DMS79 (cell line): Measurements from ENCODE around the gene MRPL23.
"Not testable (repeated sequence)": the region's sequence is repeated elsewhere in the genome, so short reads cannot be mapped to it uniquely, and the experiment has no call there.

Experiments used
- DNase-seq: peaks from one replicate; lab custom pipeline; 2025; lab: John Stamatoyannopoulos, UW

MRPL23 gene

DNA sequence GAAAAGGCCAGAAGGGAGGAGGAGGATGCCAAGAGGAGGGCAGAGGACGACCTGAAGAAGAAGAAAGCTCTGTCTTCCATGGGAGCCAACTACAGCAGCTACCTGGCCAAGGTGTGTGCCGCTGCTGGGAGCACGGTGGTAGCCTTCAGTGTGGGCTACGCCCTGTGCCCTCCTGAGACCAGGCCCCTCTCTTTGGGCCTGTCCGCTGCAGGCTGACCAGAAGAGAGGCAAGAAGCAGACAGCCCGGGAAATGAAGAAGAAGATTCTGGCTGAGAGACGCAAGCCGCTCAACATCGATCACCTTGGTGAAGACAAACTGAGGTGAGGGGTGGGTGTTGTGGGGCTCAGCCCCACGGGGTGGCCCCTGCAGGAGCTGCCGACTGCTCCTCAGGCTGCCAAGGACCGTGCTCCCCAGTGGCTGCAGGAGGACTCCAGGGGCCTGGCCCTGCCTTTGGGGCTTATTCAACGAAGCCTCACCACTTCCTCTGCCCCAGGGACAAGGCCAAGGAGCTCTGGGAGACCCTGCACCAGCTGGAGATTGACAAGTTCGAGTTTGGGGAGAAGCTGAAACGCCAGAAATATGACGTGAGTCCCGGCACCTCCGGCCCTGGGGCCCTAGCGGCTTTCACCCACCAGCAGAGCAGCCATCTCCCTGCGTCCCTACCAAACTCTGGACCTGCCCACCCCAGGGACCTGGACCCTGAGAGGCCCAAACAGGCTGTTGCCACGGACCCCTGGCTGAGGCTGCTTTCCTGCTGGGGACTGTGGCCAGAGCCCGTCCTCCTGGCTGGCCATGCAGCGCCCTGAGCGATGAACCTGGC lies 12.6 kb upstream of the MRPL23 start:
- no peak for DNase-seq

DNA sequence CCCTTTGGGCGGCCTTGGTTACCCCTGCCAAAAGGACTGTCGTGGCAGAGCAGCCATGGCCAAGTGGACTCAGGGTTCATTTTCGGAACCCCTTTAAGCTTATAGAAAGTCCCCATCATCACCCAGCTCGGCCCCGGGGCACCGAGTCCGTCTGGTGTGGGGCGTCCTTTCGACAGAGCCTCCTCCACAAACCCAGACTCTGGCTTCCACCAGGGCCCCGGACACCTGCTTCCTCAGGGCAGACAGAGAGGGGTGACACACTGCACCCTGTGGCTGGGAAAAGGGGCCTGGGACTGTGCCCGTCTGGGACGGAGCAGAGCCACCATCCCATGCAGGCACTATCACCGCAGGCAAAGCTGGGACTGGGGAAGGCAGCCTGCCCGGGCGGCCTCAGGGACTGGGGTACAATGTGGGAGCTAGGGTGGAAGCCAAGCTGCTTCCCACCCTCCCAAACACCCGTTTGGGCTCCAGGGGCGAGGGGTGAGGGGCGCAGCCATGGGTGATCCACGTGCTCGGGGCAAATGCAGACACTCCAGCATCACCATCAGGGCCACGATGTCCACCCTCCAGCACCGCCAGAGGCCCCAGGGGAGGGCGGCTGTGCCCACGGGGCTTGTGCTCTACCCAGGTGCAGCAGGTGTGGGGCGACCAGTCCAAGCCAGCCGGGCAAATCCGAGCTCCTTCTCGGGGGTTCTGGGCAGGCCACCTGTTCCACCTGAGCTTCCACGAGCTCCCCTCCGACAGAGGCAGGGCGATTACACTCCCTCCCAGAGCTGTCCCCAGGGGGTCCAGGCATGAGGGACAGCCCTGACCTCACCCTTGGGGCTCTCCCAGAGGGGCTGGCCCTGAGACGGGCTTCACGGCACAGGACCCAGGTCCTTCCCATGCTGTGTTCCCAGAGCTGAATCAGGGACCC lies 11.7 kb upstream of the MRPL23 start:
- no peak for DNase-seq

DNA sequence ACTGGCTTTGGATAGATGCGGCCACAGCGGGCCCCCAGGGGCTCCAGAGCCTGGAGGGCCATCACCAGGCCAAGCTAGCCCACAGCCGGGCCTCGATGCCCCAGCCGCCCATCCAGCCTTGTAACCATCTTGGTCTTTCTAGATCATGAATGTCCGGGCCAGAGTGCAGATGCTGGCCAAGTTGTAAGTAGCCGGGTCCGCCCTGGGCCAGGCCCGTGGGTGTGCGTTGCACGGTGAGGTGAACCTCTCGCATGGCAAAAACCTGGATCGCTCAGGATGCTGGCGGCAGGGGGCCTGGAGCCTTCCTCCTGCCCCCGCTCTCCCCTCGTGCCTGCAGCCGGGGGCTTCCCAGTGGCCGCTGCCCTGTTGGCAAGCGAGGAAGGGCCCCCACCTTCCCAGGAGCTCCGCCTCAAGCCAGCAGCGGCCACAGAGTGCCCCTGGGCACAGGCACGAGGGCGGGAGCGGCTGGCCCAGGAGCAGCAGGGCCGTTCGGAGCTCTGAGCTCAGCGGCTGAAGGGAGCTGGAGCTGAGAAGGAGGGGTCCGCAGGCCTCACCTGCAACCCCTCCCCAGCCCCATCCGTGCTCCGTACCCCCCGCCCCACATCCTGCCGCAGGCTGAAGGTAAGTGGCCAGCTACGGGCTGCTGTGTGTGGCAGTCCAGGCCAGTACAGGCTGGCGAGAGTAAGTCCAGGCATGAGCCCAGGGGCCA lies 10.9 kb upstream of the MRPL23 start:
- no peak for DNase-seq

DNA sequence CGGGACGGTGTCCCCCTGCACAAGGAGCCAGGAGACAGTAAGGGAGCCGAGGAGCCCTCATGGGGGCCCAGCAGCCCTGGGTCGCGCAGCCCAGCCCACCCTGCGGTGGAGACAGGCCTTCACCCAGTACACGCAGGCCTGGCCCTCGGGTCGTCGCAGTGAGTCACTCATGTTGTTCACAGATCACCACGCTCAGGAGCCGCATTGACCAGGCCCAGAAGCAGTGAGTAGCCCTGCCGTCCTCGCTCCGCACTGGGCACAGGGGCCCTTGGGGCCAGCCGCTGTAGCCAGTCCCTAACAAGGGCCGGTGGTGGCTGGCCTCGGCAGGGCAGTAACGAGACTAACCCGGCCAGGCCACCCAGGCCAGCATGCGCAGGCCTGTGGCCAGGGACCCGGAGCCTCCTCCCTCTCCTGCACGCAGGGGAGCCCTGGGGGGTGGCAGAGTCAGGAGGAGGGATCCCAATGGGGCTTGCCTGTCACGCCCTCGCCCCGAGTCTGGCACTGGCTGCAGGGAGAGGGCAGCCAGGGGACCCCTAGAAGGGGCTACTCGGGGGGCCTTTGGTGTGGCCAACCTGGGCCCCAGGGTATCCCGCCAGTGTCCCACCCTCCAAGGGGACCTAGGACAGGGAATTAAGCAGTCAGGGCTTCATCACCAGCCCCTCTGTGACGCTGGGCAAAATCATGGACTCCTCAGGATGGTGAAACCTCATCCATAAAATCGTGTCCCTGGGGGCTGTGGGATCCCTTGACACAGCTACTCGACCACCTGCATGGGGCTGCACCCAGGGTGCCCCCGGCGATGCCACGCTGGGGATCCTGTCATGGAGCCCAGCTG lies 10.1 kb upstream of the MRPL23 start:
- no peak for DNase-seq

DNA sequence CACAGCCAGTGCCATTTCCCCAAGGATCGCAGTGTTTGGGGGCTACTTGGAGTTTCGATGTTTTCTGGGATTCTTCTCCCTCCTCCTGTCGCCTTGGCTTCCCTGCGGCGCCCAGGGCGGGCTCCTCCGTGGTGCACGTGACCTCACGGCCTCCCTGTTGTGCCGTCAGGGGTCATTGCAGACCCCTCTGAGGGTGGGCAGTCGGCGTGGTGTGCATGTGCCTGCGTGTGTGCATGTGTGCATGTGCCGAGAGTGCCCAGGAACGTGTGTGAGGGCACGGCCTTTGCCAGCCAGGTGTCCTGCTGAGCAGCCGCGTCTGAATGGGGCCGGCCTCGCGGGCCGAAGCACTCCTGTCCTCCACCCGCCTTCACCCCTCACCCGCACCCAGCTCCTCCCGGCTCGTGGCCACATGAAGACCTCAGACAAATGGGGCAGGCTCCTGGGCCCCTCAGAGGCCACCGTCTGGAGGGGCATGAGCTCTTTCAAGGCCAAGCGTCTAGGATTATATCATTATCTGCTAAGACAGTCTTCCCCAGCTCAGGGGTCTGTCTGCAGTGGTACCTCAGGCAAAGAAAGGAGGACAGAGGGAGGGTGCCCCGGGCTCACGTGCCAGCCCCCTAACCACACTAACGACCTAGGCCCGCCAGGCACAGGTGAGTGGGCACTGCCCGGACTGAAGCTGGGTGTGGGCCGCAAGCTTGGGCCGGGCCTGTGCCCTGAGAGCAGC lies 9.4 kb upstream of the MRPL23 start:
- DNase-seq: no peak

DNA sequence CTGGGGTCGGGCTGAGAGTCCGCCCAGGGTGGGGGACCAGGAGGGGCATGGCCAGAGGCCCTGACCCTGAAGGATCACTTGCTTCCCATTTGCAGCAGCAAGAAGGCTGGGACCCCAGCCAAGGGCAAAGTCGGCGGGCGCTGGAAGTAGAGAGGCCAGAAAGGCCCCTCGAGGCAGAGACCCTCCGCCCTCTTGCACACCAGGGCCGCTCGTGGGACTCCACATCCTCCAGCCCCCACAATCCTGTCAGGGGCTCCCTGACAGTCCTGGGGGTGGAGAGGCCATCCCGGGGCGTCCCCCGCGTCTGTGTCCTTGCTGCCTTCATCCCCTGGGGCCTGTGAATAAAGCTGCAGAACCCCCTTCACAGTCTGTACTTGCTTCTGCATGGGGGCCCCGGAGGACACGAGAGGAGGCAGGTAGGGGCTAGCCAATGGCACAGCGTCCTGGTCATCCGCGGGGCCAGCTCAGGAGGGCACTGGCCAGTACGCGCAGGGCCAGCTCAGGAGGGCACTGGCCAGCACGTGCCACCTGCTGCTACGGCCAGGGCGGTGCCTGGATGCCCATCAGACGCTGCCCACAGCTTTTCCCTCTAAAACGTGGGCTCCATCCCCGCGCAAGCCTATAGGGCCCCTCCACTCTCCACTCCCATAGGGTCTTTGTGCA lies 8.7 kb upstream of the MRPL23 start:
- no peak for DNase-seq

DNA sequence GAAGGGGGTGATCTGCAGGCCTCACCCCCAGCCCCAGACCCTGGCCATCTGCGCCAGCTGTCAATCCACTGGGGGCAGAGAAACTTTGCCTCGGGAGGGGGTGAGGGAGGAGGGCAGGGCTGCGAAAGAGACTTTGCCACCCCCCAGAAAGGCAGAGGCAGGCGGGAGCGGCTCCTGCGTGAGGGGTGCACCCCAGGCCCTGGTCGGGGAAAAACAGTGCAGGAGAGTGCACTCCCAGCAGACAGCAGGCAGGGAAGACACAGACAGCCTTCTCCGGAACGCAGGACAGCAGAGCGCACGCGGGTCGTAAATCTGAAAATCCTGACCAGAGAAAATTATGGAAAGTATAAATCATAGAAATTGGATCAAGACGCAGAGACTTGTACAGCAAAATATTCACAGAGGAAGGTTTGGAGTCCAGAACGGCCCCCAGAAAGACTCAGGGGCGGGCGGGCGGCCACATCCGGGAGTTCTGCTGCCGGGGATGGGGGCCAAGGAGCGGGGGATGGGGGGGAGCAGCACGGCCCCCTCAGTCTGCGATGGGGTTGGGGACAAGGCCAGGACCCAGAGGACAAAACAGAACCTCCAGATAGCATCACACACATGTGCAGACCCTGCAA lies 8.0 kb upstream of the MRPL23 start:
- no peak for DNase-seq

DNA sequence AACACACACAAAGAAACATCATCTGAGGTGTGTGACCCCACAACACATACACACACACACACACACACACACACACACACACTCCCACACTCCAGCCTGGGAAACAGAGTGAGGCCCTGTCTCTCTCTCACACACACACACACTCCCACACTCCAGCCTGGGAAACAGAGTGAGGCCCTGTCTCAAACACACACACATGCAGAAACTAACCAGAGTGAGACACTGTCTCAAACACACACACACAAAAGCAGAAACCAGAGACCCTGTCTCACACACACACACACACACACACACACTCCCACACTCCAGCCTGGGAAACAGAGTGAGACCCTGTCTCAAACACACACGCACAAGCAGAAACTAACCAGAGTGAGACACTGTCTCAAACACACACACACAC lies 7.3 kb upstream of the MRPL23 start:
- DNase-seq: not testable (repeated sequence)

DNA sequence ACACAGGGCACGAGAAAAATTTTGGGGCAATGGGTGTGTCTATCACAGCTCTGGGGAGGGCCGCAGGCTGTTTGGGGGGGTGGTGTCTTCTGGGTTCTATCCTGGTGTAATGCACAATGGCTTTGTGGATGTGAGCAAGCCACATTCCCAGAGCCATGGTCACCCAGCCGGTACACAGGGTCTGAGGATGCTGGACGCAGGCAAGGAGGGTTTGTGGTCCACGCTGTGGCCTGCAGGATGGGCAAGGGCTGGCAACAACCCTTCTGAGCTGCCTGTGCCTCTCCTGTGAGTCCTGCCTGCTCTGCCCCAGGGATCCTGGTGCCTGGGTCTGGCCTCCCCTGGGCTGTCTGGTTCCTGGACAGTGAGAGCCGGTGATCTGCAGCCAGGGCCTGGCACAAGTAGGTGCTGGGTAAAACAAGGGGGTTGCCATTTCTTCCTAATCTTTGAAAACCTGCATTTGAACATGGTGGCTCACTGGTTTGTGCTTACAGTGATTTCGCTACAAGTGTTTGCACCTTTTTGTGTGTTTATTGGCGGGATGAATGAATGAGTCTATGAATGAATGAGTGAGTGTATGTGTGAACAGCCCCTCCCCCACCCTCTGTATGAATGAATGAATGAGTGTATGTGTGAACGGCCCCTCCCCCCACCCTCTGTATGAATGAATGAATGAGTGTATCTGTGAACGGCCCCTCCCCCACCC lies 4.4 kb upstream of the MRPL23 start:
- DNase-seq: no peak

DNA sequence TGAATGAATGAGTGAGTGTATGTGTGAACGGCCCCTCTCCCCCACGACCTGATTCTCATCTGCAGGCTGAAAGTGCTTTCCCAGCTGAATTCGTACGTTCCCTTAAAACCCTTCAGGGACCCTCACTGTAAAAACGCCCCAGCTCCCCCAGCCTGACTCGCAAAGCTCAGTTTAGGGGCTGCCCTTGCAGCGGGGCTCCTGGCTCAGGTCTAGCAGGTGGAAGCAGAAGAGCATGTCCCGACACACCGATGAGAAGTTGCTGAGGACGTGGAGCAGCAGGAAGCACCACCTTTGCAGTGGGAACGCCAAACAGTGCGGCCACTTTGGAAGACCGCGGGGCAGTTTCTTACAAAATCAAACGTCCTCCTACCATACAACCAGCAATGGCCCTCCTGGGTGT lies 3.6 kb upstream of the MRPL23 start:
- DNase-seq: peak; percentile 19

DNA sequence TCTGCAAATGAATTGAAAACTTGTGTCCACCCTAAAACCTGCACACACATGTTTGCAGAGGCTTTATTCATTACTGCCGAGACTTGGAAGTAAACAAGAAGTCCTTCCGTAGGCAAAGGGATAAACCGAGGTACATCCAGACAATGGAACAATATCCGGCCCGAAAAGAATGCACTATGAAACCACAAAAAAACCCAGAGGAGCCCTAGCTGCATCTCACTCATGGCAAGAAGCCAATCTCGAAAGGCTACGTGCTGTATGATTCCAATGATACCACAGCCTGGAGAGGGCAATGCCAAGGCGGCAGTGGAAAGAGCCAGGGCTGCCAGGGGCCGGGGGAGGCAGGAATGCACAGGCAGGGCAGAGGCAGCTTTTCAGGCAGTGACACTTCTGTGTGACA lies 3.2 kb upstream of the MRPL23 start:
- peak; percentile 46 for DNase-seq

DNA sequence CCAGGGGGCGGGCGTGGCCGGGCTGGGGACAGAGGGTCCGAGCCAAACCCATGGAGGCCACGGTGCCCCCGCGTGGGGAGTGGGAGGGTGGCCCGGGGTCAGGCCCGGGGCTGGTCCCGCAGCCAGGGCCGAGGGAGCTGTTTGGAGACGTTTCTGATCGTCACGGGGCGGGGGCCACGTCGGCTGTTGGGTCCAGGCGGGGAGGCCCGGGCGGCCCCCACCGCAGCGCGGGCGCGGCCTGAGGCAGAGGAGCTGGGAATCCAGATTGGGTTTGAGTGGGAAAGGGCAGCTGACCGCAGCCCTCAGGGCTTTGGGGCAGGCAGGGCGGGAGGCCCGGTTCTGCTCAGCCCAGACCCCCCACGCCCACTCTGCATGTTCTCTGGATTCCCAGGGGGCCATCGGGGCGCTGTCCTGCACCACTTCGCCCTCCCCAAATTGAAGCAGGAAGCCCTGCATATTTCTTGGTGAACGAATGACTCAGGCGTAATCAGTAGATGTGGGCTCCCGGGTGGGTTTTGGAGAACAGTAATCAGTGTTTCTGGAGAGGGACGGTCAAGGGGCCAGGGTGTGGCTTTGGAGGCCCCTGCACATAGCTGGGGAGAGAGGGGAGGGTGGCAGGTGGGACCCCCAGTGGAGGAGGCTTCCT lies 583 bp downstream of the MRPL23 start:
- no peak for DNase-seq

DNA sequence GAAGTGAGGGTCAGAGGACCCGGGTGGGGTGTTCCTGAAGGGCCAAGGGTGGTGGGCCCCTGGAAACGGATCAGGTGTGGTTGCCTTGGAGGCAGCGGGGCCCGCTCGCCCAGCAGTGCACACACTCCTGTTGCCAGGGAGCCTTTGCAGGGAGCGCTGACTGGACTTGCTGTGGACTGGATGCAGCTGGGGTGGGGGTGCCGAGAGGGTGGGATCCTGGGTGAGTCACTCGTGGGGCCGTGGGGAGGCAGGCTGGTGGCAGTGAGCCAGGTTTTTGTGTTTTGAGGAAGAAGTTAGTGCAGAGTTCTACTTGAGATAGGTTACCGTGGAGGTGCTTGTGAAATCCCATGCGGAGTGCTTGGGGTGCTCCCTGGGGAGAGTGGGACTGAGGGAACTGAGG lies 1.3 kb downstream of the MRPL23 start:
- no peak for DNase-seq

DNA sequence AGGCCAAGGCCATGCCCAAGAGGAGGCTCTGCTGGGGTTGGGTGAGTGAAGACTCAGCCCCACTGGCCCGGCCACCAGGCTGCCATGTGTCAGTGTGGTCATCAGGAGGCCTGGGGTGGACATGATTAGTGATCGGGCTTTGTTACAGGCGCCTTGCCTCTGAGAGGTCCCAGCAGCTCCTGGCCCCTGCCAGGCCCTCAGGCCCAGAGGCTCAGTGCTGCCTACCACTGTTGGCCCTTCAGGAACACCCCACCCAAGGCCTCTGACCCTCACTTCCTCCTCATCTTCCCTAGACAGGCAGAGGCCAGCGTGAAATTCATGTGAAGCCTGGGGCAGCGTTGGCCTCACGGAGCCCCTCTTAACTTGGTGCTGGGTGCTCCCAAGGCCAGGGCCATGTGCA lies 2.2 kb downstream of the MRPL23 start:
- no peak for DNase-seq

DNA sequence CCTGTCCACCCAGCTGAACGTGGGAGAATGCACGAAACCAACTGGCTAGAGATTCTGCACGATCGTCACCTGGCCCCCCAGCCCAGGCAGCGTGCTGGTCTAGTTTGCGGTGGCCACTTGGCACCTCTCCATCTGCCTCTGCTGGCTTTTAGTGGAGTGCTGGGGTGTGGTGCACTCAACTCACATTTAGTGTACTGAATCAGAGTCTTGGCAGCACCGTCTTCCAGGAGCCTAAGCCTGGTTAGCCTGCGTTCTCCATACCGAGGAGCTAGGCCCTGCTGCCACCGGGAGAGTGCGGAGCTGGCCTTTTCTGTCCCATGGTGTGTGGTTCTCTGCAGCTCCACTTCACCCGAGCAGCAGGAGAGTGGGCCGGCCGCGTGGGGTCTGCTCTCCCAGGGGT lies 2.8 kb downstream of the MRPL23 start:
- no peak for DNase-seq

DNA sequence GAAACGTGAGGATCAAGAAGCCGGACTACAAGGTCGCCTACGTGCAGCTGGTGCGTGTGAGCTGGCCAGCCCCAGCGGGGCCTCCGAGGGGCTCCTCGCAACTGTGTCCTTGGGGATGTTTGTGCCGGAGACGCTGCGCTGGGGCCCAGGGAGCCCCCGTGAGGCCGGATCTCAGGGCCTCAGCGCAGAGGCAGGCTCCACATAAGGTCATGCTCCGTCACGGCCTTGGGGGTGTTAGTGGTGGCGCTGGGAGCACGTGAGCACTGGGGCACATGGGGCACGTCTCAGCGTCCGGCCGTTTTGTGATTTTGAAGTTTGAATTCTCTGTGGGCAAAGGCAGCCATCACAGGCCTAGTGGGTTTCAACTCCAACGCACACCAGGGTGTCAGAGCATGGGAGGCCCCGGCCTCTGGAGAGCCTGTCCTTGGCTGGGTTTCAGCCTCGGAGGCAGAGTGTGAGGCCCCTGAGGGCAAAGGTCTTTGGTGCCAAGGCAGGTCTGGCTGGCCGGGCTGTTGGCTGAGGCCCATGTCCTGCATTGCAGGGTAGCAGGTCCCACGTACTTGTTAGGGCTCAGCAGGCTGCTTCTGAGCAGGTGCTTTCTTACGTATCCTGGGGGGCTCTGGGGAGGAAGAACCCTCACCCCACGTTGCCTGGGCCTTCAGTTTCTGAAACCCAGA lies 5.8 kb downstream of the MRPL23 start:
- no peak for DNase-seq

DNA sequence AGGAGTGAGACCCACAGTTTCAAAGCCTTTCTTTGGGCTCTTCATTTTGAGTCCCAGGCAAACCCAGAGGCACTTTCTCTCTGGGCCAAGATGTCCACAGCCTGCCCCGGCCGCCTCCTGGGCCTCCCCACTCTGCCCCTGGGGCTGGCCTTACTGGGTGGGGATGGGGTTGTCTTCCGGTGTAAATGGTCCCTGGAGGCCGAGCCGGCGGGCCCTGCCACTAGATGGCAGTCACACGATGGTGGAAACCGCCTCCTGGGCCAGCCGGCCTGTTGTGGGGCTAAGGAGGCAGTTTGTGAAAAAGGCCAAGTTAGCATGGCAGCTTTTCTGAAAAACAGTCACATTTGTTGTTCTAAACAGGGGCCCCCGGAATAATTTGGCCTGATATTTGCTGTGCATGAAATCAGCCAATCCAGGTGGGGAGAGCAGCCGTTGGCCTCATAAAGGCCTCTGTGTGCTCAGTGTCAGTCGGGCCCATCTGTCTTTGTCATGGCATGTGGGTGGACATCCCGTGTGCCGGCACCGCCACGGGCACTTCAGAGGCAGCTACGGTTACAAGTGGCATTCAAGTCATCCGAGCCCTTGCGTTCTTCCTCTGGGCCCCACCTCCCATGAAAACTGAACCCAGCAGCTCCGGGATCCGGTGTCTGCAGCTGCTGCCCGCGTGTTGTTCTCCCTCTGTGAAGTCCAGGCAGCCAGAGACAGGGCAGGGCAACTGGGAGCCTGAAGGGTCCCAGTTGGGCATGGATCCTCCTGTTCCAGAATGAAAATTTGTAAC lies 6.5 kb downstream of the MRPL23 start:
- DNase-seq: no peak
